Testis (tissue), 3 donors: ENCODE data around the gene SEC22C. TPM values are rescaled to one million over a fixed set of nuclear protein-coding genes. Genes with fewer than 3 reads are reported as not detected.

Source experiments
- DNase-seq: peaks from one replicate; pipeline ENCODE4 v3.0.0-alpha.2; 2019
- H3K27ac ChIP-seq, 2 donors: fragments of 200-600 bp; sonication (generic); one replicate each; pipeline ENCODE4 v1.5.1; 2019
- H3K27me3 ChIP-seq: fragments of 200-600 bp; sonication (generic); one replicate; pipeline ENCODE4 v1.5.1; 2019
- H3K36me3 ChIP-seq: fragments of 200-600 bp; sonication (generic); one replicate; pipeline ENCODE4 v1.5.1; 2017; ENCODE audit warnings: low read depth; ENCODE audit errors: missing control alignments
- H3K4me1 ChIP-seq: fragments of 200-600 bp; sonication (generic); one replicate; pipeline ENCODE4 v1.5.1; 2019
- H3K4me3 ChIP-seq, 2 donors: fragments of 200-600 bp; sonication (generic); one replicate each; pipeline ENCODE4 v1.5.1; 2017 to 2019
- H3K9me3 ChIP-seq: fragments of 200-600 bp; sonication (generic); one replicate; pipeline ENCODE4 v1.5.1; 2017
- CTCF ChIP-seq, 3 experiments: fragments of 450-650 bp in 2 of 3; fragments of 200-600 bp in 1 of 3; sonication (generic) in 1 of 3; IDR thresholded peaks; one replicate each; pipeline ENCODE4 v1.5.1; 2016 to 2019; ENCODE audit warnings: antibody characterized with exemption in 3 of 3, mild to moderate bottlenecking in 2 of 3, moderate library complexity in 1 of 3
- POLR2A ChIP-seq: fragments of 450-650 bp; IDR thresholded peaks from one replicate; pipeline ENCODE4 v1.6.1; 2017; ENCODE audit warnings: antibody characterized with exemption, mild to moderate bottlenecking, moderate library complexity
- WGBS, 2 donors: methylation state at CpG; one replicate each; pipeline ENCODE4 v1.1.5; 2018; 5-methylcytosine and 5-hydroxymethylcytosine counted together
- intact Hi-C: fragments of 100-400 bp; cut with DNase I; formaldehyde crosslinking; loops from one replicate; pipeline ENCODE4 v1.15.1; 2023; ENCODE audit warnings: low total_unique reads
- polyA plus RNA-seq: library from polyadenylated mRNA; stranded (reverse); fragments of 350-450 nt; fragmentation: Illumina TruSeq; extraction: RNeasy Lipid Tissue Mini Kit (QIAGEN cat#74804); gene quantifications from one replicate; pipeline ENCODE4 v1.2.3, GENCODE V29; 2014; ENCODE audit warnings: low read depth, low replicate concordance; ENCODE audit not compliant: insufficient read depth
- total RNA-seq, 2 donors: library from RNA; depleted of rRNA; stranded (reverse); fragments of >200 nt; gene quantifications; one replicate each; pipeline ENCODE4 v1.2.3, GENCODE V29; 2016

The SEC22C gene
- total and polyA plus RNA-seq, 3 donors from 2014 or later = 61.0 to 86.3 (median 66.0) TPM

- WGBS, 2 donors = 80 to 82% methylated on average over 10 of the region's 10 CpGs
- Histone ChIP-seq H3K36me3 (no peaks in the 10 kb centered on the region), H3K27ac (no peak overlapping the region), H3K27me3 (no peaks in the 10 kb centered on the region), H3K9me3 (no peaks in the 10 kb centered on the region), H3K4me1 (peaks cover 10% of the 10 kb centered on the region), H3K4me3 (no peak overlapping the region)
- TF ChIP-seq CTCF (IDR thresholded peaks at IDR 0.05) = no peak
- no peak for TF ChIP-seq POLR2A
- DNase-seq = no peak
- intact Hi-C loops = no loop called here
Observed at GRCh38 chr3:42504334-42505127, 77.2 kb downstream of the SEC22C start.

- intact Hi-C loops = no loop called here
- TF ChIP-seq POLR2A (no peak), CTCF (IDR thresholded peaks at IDR 0.05) (no peak)
- peaks cover 10% of the 10 kb centered on the region for H3K4me1 ChIP-seq
- H3K27me3 ChIP-seq = no peaks in the 10 kb centered on the region
- no peak overlapping the region for H3K27ac ChIP-seq
- DNase-seq = peak; percentile 4
- whole genome bisulfite sequencing, 2 donors = 92 to 94% methylated on average over 4 of the region's 4 CpGs
- no peaks in the 10 kb centered on the region for H3K9me3 ChIP-seq
- no peaks in the 10 kb centered on the region for H3K36me3 ChIP-seq
- H3K4me3 ChIP-seq = no peak overlapping the region
Observed at GRCh38 chr3:42503957-42504333, 77.8 kb downstream of the SEC22C start.

- 57 to 70% methylated on average over 4 of the region's 4 CpGs for WGBS, 2 donors
- H3K4me1 ChIP-seq = peaks cover 10% of the 10 kb centered on the region
- no peak overlapping the region for H3K27ac ChIP-seq
- no peak overlapping the region for H3K4me3 ChIP-seq
- intact Hi-C loops = no loop called here
- TF ChIP-seq POLR2A (no peak), CTCF (IDR thresholded peaks at IDR 0.05) (no peak)
- H3K9me3 ChIP-seq = no peaks in the 10 kb centered on the region
- peak; percentile 6 for DNase-seq
- H3K36me3 ChIP-seq = no peaks in the 10 kb centered on the region
- no peaks in the 10 kb centered on the region for H3K27me3 ChIP-seq
Observed at GRCh38 chr3:42503251-42503924, 78.4 kb downstream of the SEC22C start.

- intact Hi-C loops = no loop called here
- Histone ChIP-seq H3K27ac (no peak within 1 kb of the TSS), H3K36me3 (no peaks in the 10 kb centered on the region), H3K9me3 (no peaks in the 10 kb centered on the region), H3K4me1 (peaks cover 14% of the 10 kb centered on the region), H3K4me3 (peak within 1 kb of the TSS; percentile 50 to 56), H3K27me3 (no peaks in the 10 kb centered on the region)
- 7 to 10% methylated on average over 16 to 42 of the region's 69 CpGs for WGBS, 2 donors
- DNase-seq = peak; percentile 90
- TF ChIP-seq POLR2A = no peak
- no peak for TF ChIP-seq CTCF (IDR thresholded peaks at IDR 0.05)
Observed at GRCh38 chr3:42502429-42503250, 79.1 kb downstream of the SEC22C start, which contains the start of gene VIPR1. TSS of gene VIPR1 (plus strand) at chr3:42502643. CDS start at chr3:42502736, 93 bp downstream.
